BJ (cell line): ENCODE measurements around the gene MATN1. TPM values are rescaled to one million over a fixed set of nuclear protein-coding genes. Genes with fewer than 3 reads are reported as not detected.

ENCODE experiments used
- CTCF ChIA-PET: fragments of 350-600 bp; formaldehyde crosslinking; extraction: SDS; loops from one replicate; lab custom pipeline; 2021; ENCODE audit warnings: antibody characterized with exemption, inconsistent platforms; lab: Yijun Ruan, JAX
- POLR2A ChIA-PET: fragments of 300-600 bp; sonication (Branson Sonifier 250); formaldehyde crosslinking; extraction: SDS; loops from one replicate; lab custom pipeline; 2021; ENCODE audit warnings: antibody characterized with exemption; lab: Charles Lee
- DNase-seq: peaks from one replicate; pipeline ENCODE4 v3.0.0-alpha.2; 2011; ENCODE audit warnings: low read depth
- H3K27me3 ChIP-seq: 2 replicates; pipeline ENCODE4 v1.6.0; 2011; ENCODE audit warnings: low read length; ENCODE audit not compliant: control insufficient read depth, insufficient read depth
- H3K36me3 ChIP-seq: 2 replicates; pipeline ENCODE4 v1.5.1; 2011; ENCODE audit warnings: low read length; ENCODE audit not compliant: control insufficient read depth, insufficient read depth
- H3K4me3 ChIP-seq: 2 replicates; pipeline ENCODE4 v1.5.1; 2011; ENCODE audit warnings: low read depth, mild to moderate bottlenecking, control low read depth, low read length
- CTCF ChIP-seq: IDR thresholded peaks from 2 replicates; pipeline ENCODE4 v1.5.1; 2011; ENCODE audit warnings: low read depth, mild to moderate bottlenecking, control low read depth, inconsistent platforms, low read length, moderate library complexity; ENCODE audit not compliant: insufficient read depth
- polyA plus RNA-seq: library from polyadenylated mRNA; depleted of rRNA; stranded (reverse); fragments of >200 nt; gene quantifications from 2 replicates; pipeline ENCODE4 v1.2.3, GENCODE V29; 2011

MATN1 gene
- polyA plus RNA-seq, 1 experiment = 0.13 TPM

- no peaks in the 10 kb centered on the region for H3K36me3 ChIP-seq
- no peak overlapping the region for H3K4me3 ChIP-seq
- no peak for TF ChIP-seq CTCF
- peaks cover 7% of the 10 kb centered on the region for H3K27me3 ChIP-seq
- no peak for DNase-seq
- ChIA-PET CTCF (no interaction called here), POLR2A (interaction anchor here (0.6 kb wide), 1 partner anchor 129 kb away, joined by 4 read pairs; no protein-coding TSS in a partner anchor)
Measured at GRCh38 chr1:30734580-30734979, 11.2 kb upstream of the MATN1 start.

GRCh38 chr1:30734106-30734505 lies 10.7 kb upstream of the MATN1 start:
- CTCF ChIA-PET = interaction anchor here (1.7 kb wide), 1 partner anchor 45 kb away, joined by 10 read pairs; no protein-coding TSS in a partner anchor
- H3K4me3 ChIP-seq = no peak overlapping the region
- DNase-seq = no peak
- TF ChIP-seq CTCF = no peak
- H3K27me3 ChIP-seq = peaks cover 4% of the 10 kb centered on the region
- no peaks in the 10 kb centered on the region for H3K36me3 ChIP-seq
- POLR2A ChIA-PET = no interaction called here

- Histone ChIP-seq H3K36me3 (no peaks in the 10 kb centered on the region), H3K4me3 (no peak overlapping the region), H3K27me3 (peaks cover 4% of the 10 kb centered on the region)
- no peak for DNase-seq
- no peak for TF ChIP-seq CTCF
- ChIA-PET POLR2A (no interaction called here), CTCF (interaction anchor here (1.2 to 1.7 kb wide), 3 partner anchors 15 to 177 kb away, joined by 3 to 10 read pairs (median 9); no protein-coding TSS in a partner anchor)
Measured at GRCh38 chr1:30733493-30733892, 10.1 kb upstream of the MATN1 start.

GRCh38 chr1:30732277-30732996 lies 9.1 kb upstream of the MATN1 start:
- Histone ChIP-seq H3K36me3 (no peaks in the 10 kb centered on the region), H3K27me3 (peaks cover 4% of the 10 kb centered on the region), H3K4me3 (no peak overlapping the region)
- no peak for TF ChIP-seq CTCF
- ChIA-PET POLR2A (no interaction called here), CTCF (interaction anchor here (1.2 to 1.7 kb wide), 3 partner anchors 14 to 178 kb away, joined by 3 to 10 read pairs (median 9); no protein-coding TSS in a partner anchor)
- no peak for DNase-seq

GRCh38 chr1:30731806-30732276 lies 8.5 kb upstream of the MATN1 start:
- POLR2A ChIA-PET = no interaction called here
- no peak for DNase-seq
- CTCF ChIA-PET = interaction anchor here (1.6 kb wide), 1 partner anchor 13 kb away, joined by 9 read pairs; no protein-coding TSS in a partner anchor
- Histone ChIP-seq H3K4me3 (no peak overlapping the region), H3K27me3 (peaks cover 4% of the 10 kb centered on the region), H3K36me3 (no peaks in the 10 kb centered on the region)
- TF ChIP-seq CTCF = no peak
